Adrenal gland (tissue), 12 donors: ENCODE measurements around the gene KCNA3. TPM values are rescaled to one million over a fixed set of nuclear protein-coding genes. Genes with fewer than 3 reads are reported as not detected.

Experiments used
- DNase-seq, 7 donors: peaks; one replicate each; pipeline ENCODE4 v3.0.0-alpha.2; 2019 to 2020
- H3K27ac ChIP-seq, 5 donors: fragments of 200-600 bp; sonication (generic) in 4 of 5; 1 replicate in 3 of 5; 2 replicates in 2 of 5; pipeline versions ENCODE4 v1.5.1 to v1.8.0; 2016 to 2020; ENCODE audit warnings: mild to moderate bottlenecking in 1 of 5
- H3K27me3 ChIP-seq: fragments of 200-600 bp; 2 replicates; pipeline ENCODE4 v1.8.0; 2021
- H3K36me3 ChIP-seq, 2 donors: fragments of 200-600 bp; replicated peaks in 1 of 2; 1 replicate in 1 of 2; 2 replicates in 1 of 2; pipeline versions ENCODE4 v1.5.1 to v1.8.0; 2018 to 2022
- H3K4me1 ChIP-seq, 2 donors: fragments of 200-600 bp; replicated peaks in 1 of 2; 1 replicate in 1 of 2; 2 replicates in 1 of 2; pipeline versions ENCODE4 v1.5.1 to v1.8.0; 2018 to 2021
- H3K4me3 ChIP-seq, 4 donors: fragments of 200-600 bp; sonication (generic) in 3 of 4; one replicate each; pipeline ENCODE4 v1.5.1; 2016 to 2018
- H3K9me3 ChIP-seq, 3 donors: fragments of 200-600 bp; sonication (generic) in 1 of 3; replicated peaks in 1 of 3; 1 replicate in 2 of 3; 2 replicates in 1 of 3; pipeline versions ENCODE4 v1.5.1 to v1.8.0; 2016 to 2021
- CTCF ChIP-seq, 6 experiments: fragments of 450-650 bp in 4 of 6; fragments of 200-600 bp in 2 of 6; sonication (generic) in 1 of 6; IDR thresholded peaks; 1 replicate in 5 of 6; 2 replicates in 1 of 6; pipeline versions ENCODE4 v1.5.1 to v1.8.0; 2016 to 2021; ENCODE audit warnings: antibody characterized with exemption in 6 of 6, mild to moderate bottlenecking in 2 of 6, moderate library complexity in 1 of 6
- POLR2A ChIP-seq, 2 donors: fragments of 450-650 bp; IDR thresholded peaks; one replicate each; pipeline ENCODE4 v1.6.1; 2017; ENCODE audit warnings: antibody characterized with exemption in 2 of 2, mild to moderate bottlenecking in 2 of 2, moderate library complexity in 1 of 2
- WGBS, 4 donors: extraction: QIAGEN DNeasy Blood & Tissue Kit in 2 of 4; methylation state at CpG; one replicate each; pipeline versions ENCODE4 v1.1.5 to v1.1.7; 2013 to 2017; 5-methylcytosine and 5-hydroxymethylcytosine counted together
- intact Hi-C, 2 donors: fragments of 100-400 bp; cut with DNase I; formaldehyde crosslinking; loops; one replicate each; pipeline versions ENCODE4 v1.14.1 to v1.15.0; 2022 to 2023
- polyA plus RNA-seq, 3 donors: library from polyadenylated mRNA; stranded (reverse); fragments of 200-250 nt in 2 of 3; fragments of 350-450 nt in 1 of 3; fragmentation: Illumina TruSeq in 1 of 3; extraction: RNeasy Lipid Tissue Mini Kit (QIAGEN cat#74804) in 1 of 3; gene quantifications; one replicate each; pipeline ENCODE4 v1.2.3, GENCODE V29; 2013 to 2014
- total RNA-seq, 9 donors: library from RNA; depleted of rRNA in 4 of 9; stranded (reverse); fragments of >200 nt in 4 of 9; fragments of 120-200 nt in 1 of 9; fragmentation: NEBNext Ultra II Directional in 1 of 9; extraction: Animal tissue kit (Norgen Biotek cat#: 25700) in 1 of 9; gene quantifications; one replicate each; pipeline versions ENCODE4 v1.1.0 to v1.2.4, GENCODE V29; 2013 to 2023
- donor health status: healthy with polysubstance abuse.
- donor health status: Bipolar disorder and iron deficiency.
- donor health status: DM: yes; HTN: yes; CAD: no.
- donor health status: DM: no; HTN: no; CAD: no.
- donor health status: DM: no; HTN: no; CAD: no.
- donor health status: DM: yes; HTN: yes; CAD: no.

The KCNA3 gene
- total and polyA plus RNA-seq, 12 donors = 0.07 to 1.9 (median 0.52) TPM

GRCh38 chr1:110688514-110688913 is 13.8 kb upstream of the KCNA3 start:
- H3K36me3 ChIP-seq = no peaks in the 10 kb centered on the region
- TF ChIP-seq CTCF (IDR thresholded peaks at IDR 0.05) (no peak), POLR2A (IDR thresholded peaks at IDR 0.05) (no peak)
- H3K27ac ChIP-seq = no peak overlapping the region
- WGBS, 4 donors = 63 to 75% (median 72%) methylated on average over 3 of the region's 3 CpGs
- intact Hi-C loops = no loop called here
- H3K4me3 ChIP-seq = no peak overlapping the region
- DNase-seq = no peak
- H3K27me3 ChIP-seq = no peaks in the 10 kb centered on the region
- no peaks in the 10 kb centered on the region for H3K4me1 ChIP-seq
- H3K9me3 ChIP-seq = no peaks in the 10 kb centered on the region

- intact Hi-C loops = no loop called here
- TF ChIP-seq POLR2A (IDR thresholded peaks at IDR 0.05) (no peak), CTCF (IDR thresholded peaks at IDR 0.05) (no peak)
- H3K27me3 ChIP-seq = no peaks in the 10 kb centered on the region
- no peaks in the 10 kb centered on the region for H3K9me3 ChIP-seq
- H3K4me3 ChIP-seq = no peak overlapping the region
- WGBS, 4 donors = 56 to 81% (median 76%) methylated on average over 1 of the region's 1 CpG
- H3K36me3 ChIP-seq = no peaks in the 10 kb centered on the region
- no peak for DNase-seq
- no peak overlapping the region for H3K27ac ChIP-seq
- no peaks in the 10 kb centered on the region for H3K4me1 ChIP-seq
These were observed 12.5 kb upstream of the KCNA3 start for GRCh38 chr1:110687250-110687649.

- H3K27me3 ChIP-seq = no peaks in the 10 kb centered on the region
- intact Hi-C loops = no loop called here
- no peaks in the 10 kb centered on the region for H3K4me1 ChIP-seq
- no peaks in the 10 kb centered on the region for H3K36me3 ChIP-seq
- TF ChIP-seq CTCF (IDR thresholded peaks at IDR 0.05) (no peak), POLR2A (IDR thresholded peaks at IDR 0.05) (no peak)
- no peak for DNase-seq
- 80 to 94% (median 91%) methylated on average over 4 of the region's 4 CpGs for WGBS, 4 donors
- no peak overlapping the region for H3K27ac ChIP-seq
- H3K9me3 ChIP-seq = no peaks in the 10 kb centered on the region
- H3K4me3 ChIP-seq = no peak overlapping the region
These were observed 11.4 kb upstream of the KCNA3 start for GRCh38 chr1:110686188-110686587.

GRCh38 chr1:110684491-110684890 is 9.8 kb upstream of the KCNA3 start:
- H3K27ac ChIP-seq = no peak overlapping the region
- H3K36me3 ChIP-seq = no peaks in the 10 kb centered on the region
- WGBS, 4 donors = 58 to 74% (median 65%) methylated on average over 2 of the region's 2 CpGs
- H3K27me3 ChIP-seq = no peaks in the 10 kb centered on the region
- no peak overlapping the region for H3K4me3 ChIP-seq
- no peaks in the 10 kb centered on the region for H3K4me1 ChIP-seq
- TF ChIP-seq POLR2A (IDR thresholded peaks at IDR 0.05) (no peak), CTCF (IDR thresholded peaks at IDR 0.05) (no peak)
- intact Hi-C loops = no loop called here
- no peak for DNase-seq
- no peaks in the 10 kb centered on the region for H3K9me3 ChIP-seq
